GM13977 (cell line): ENCODE results near the gene ADAMTS12.

Source experiments
- DNase-seq: peaks from one replicate; pipeline ENCODE4 v3.0.0; 2012; ENCODE audit warnings: low spot score
- in situ Hi-C: fragments of 300-500 bp; cut with MboI; formaldehyde crosslinking; loops from one replicate; pipeline ENCODE4 v1.12.0; 2022; ENCODE audit warnings: low sequenced_read_pairs, low pct_unique_long_range_greater_than_20kb, mixed read lengths, inconsistent platforms; ENCODE audit not compliant: unreplicated experiment
- TF ChIP-seq, protein P1 (sequence below): IDR thresholded peaks from 2 replicates; pipeline ENCODE4 v1.5.1; 2012; ENCODE audit warnings: mild to moderate bottlenecking, control low read depth; ENCODE audit not compliant: insufficient read depth; ENCODE audit errors: extremely low read depth, missing control alignments

The ADAMTS12 gene

GRCh38 chr5:33748754-33749153 lies 143.0 kb downstream of the ADAMTS12 start:
- in situ Hi-C loops: no loop called here
- TF ChIP-seq, protein P1, sequence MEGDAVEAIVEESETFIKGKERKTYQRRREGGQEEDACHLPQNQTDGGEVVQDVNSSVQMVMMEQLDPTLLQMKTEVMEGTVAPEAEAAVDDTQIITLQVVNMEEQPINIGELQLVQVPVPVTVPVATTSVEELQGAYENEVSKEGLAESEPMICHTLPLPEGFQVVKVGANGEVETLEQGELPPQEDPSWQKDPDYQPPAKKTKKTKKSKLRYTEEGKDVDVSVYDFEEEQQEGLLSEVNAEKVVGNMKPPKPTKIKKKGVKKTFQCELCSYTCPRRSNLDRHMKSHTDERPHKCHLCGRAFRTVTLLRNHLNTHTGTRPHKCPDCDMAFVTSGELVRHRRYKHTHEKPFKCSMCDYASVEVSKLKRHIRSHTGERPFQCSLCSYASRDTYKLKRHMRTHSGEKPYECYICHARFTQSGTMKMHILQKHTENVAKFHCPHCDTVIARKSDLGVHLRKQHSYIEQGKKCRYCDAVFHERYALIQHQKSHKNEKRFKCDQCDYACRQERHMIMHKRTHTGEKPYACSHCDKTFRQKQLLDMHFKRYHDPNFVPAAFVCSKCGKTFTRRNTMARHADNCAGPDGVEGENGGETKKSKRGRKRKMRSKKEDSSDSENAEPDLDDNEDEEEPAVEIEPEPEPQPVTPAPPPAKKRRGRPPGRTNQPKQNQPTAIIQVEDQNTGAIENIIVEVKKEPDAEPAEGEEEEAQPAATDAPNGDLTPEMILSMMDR: no peak
- DNase-seq: no peak

- in situ Hi-C loops: no loop called here
- TF ChIP-seq, protein P1: no peak
- no peak for DNase-seq
Observed at GRCh38 chr5:33745101-33745770, 146.6 kb downstream of the ADAMTS12 start.

DNA sequence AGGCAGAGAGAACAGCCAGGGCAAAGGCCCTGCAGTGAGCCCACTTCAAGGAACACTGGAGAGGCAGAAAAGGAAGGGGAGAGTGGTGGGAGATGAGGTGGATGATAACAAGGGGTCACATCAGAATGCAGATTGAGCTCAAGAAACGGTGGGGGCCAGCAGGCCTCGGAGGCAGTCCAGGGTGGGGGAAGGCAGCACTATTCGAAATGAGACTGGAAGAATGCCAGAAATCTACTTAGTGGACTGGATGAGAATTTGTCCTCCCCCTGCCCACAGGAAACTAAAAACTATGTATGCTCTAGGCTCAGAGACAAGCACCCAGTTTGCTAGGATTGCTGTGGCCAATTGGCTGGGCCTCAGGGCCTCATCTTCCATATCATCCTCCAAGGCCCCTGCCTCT lies 148.7 kb downstream of the ADAMTS12 start:
- in situ Hi-C loops: no loop called here
- no peak for DNase-seq
- TF ChIP-seq, protein P1: no peak

DNA sequence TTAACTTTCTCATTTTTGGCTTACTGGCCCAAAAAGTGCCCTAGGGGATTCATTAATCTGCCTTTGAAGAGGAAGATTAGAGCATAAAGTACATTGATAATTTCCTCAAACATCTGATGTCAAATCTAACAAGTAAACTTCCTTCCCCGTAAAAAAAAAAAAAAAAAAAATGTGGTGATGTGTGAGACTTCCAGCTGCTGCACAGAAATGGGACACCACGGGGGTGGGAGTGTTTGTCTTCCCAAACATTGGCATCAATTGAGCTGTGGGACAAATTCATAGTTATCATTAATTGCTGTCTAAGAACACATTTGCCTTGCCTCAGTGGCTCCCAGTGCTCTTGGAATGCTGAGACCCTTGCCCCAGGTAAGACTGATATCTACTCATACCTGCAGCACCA lies 149.6 kb downstream of the ADAMTS12 start:
- DNase-seq: no peak
- TF ChIP-seq, protein P1: no peak
- in situ Hi-C loops: no loop called here

DNA sequence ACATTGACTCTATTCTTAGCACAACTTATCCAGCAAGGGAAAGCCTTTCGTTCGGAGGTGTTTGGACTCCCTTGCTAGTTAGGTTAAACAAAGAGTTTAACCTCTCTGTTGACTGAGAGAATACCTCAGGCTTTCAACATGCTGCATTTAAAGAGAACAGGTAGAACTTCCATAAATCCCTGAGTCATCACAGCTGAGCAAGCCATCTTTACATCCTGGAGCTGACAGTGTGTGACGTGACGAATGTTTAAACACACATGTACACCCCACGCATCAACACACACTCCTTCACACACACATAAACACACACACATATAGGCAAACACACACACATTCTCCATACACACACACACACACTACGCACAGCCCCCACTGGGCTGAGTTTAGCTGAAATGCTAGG lies 152.8 kb downstream of the ADAMTS12 start:
- DNase-seq: no peak
- TF ChIP-seq, protein P1: no peak
- in situ Hi-C loops: no loop called here

DNA sequence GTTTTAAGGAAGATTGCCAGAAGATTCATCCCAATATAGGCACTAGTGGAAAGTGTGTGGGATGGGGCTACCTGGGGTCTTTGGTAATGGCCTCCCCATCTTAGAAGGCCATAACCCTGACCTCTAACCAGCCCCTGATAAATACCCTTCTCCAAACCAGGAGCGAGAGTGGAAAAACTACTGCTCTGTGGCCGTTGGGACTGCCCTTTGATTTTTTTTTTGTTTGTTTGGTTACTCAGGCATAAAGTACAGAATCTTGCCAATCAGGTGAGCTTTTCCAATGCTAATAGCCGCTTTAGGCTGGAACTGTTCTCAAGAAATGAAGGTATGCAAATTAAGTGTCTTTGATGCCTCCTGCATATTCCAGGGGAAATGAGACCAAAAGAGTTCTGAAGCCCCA lies 153.7 kb downstream of the ADAMTS12 start:
- no peak for DNase-seq
- TF ChIP-seq, protein P1: no peak
- in situ Hi-C loops: no loop called here
